ENCODE data around the gene FOXS1.

FOXS1 gene

DNA sequence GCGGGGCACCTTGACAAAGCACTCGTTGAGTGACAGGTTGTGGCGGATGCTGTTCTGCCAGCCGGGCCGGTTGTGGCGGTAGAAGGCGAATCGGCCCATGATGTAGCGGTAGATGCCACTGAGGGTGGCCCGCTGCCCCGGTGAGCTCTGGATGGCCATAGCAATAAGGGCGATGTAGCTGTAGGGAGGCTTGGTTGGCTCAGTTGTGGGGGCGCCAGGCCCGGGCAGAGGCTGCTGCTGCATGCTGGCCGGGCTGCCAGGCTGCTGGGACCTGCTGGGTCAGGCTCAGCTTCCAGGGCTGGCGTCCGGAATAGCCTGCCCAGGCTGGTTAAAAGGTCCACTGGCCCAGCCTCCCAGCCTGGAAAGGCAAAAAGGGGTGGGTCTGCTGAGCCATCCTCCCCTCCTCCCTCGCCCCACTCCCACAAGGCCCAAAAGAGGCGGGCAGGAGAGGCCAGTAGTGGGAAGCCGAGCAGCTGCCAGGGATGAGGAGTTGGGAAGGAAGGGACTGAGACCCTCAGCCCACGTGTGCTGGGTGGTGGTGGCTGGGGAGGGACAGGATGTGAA, at the start of gene FOXS1:
Gene FOXS1, minus strand, starts transcription at position 305 of the 564 bp plus-strand sequence. Its CDS starts 62 bp downstream, at position 243.
- no peak for DNase-seq (ENCODE audit: low read depth)

DNA sequence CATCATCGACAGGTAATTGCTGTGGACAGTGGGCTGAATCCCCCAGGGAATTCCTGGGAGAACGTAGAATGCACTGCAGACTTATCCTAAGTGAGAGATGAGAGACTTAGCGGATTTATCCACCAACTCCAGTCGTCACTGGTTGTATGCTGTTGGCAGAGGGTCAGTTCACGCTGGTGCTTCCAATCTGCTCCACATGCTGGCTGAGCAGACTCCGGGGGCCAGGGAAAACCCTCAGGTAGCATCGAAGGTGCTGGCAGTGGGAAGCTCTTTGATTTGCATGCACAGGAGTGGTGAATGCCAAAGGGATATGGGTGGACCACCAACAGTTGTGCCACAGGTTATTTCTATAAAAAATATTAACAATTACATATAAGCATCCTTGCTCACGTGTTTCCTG, 45.2 kb upstream of the FOXS1 start:
- no peak for DNase-seq (ENCODE audit: low read depth)

DNA sequence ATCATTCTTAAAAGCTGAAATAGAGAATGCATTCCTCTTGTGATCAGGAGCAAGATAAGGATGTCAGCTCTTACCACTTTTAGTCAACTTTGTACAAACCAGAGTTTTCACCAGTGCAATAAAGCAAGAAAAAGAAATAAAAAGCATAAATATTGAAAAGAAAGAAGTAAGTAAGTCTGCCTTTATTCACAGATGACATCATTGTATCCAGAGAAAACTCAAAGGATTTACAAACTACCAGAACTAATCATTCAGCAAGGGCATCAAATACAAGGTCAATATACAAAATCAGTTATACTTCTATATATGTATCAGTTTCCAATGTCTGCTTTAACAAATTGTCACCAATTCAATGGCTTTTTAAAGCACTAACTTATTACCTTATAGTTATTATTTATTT, 38.4 kb upstream of the FOXS1 start:
- no peak for DNase-seq (ENCODE audit: low read depth)

DNA sequence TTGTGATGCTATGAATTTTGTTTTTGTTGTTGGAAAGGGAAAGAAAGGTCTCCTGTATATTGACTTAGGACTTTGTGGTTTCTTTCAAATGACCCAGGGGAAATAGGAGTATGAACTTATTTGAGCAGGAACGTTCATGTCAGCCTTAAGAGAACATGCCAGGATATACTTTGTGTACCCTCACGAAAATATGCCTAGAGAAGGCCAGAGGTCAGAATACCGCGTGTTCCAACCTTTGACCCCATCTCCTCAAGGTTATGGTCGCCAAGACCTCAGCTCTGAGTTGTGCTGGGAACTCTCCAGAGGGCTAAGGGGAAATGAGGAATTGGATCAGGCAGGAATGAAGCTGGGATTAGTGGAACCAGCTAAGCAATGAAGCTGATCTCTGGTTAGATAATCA, 36.5 kb upstream of the FOXS1 start:
- no peak for DNase-seq (ENCODE audit: low read depth)

DNA sequence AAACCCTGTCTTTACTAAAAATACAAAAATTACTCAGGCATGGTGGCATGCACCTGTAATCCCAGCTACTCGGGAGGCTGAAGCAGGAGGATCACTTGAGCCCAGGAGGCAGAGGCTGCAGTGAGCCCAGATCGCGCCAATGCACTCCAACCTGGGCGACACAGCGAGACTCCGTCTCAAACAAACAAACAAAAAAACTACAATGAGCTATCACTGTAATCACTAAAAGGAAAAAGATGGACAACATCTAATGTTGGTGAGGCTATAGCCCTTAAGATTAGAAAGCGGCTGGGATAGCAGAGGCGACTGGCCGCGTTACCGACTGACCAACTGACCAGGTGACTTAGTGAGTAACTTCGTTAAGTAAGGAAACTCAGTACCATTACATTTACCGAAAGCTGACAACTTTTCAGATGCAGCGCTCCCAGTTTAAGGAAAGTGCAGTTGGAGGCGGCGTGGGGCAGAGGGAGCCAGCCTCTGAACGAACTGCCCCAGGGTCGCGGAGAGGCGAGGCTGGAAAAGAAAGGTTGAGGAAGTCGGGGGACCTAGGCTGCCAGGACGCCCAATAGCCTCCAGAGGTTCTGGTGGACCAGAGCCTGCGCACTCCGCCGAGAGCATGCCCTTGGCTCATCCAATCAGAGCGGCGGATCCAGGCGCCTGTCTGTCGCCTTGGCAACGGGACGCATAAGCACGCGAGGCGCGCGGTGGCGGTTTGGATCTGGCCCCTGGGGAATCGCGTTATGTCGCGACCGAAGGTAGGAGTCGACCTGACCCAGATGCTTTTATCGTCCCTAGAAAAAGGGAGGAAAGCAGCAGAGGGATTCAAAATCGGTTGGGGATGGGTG, 34.0 kb upstream of the FOXS1 start:
- peak; percentile 62 for DNase-seq (ENCODE audit: low read depth)

DNA sequence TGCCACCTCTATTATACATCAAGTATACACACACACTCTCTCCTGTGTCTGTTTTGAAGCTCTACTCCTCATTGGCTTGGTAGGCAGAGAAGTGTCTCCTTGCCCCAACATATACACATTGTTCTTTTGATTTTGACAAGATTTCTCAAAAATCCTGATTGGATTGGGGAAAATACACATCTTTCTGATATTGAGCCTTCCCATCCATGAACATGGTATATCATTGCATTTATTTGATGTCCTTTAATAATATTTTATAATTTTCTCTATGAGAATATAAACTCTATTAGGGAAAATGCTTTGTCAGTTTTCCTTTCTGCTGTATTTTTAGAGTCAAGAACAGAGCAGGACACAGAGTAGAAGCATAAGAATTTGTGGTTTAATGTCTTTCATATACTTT, 32.3 kb upstream of the FOXS1 start:
- no peak for DNase-seq (ENCODE audit: low read depth)

DNA sequence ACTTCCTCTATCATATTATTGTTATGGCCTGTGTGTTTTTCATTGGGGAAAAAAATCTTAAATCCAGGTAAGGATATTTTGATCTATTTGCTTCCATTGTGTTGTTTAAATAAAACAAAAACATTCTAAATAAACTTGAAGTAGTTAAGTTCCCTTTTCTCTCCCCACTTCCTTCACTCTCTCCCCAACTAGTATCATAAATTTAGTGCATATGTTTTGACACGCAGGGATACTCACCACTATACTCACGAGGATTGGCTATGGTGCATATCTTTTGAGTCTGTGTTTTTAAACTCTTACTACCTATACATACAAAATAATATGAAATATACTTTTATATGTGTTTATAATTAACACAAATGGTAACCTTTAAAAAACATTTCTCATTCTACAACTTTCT, 30.3 kb upstream of the FOXS1 start:
- no peak for DNase-seq (ENCODE audit: low read depth)

DNA sequence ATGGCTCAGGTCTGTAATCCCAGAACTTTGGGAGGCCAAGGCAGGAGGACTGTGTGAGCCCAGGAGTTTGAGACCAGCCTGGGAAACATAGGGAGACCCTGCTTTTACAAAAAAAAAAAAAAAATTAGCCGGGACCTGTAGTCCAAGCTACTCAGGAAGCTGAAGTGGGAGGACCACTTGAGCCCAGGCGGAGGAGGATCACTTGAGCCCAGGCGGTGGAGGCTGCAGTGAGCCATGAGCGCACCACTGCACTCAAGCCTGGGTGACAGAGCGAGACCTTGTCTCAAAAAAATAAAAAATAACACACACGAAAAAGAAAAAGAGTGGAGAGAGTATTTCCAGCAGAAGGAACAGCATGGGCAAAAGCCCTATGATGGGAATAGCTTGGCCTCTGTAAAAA, 27.0 kb upstream of the FOXS1 start:
- no peak for DNase-seq (ENCODE audit: low read depth)

DNA sequence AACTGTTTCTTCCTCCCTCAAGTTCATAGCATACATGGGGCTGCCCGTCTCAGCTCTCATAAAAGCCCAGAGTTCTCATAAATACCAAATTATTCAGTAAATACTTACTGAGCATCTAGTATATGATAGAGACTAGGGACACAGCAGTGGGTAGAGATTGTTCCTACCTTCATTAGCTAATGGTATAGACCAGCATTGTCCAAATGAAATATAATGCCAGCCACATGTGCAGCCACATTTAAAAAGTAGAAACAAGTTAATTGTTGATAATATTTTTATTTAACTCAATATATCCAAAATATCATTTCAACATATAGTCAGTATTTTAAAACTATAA, 26.2 kb upstream of the FOXS1 start:
- DNase-seq (ENCODE audit: low read depth): no peak

DNA sequence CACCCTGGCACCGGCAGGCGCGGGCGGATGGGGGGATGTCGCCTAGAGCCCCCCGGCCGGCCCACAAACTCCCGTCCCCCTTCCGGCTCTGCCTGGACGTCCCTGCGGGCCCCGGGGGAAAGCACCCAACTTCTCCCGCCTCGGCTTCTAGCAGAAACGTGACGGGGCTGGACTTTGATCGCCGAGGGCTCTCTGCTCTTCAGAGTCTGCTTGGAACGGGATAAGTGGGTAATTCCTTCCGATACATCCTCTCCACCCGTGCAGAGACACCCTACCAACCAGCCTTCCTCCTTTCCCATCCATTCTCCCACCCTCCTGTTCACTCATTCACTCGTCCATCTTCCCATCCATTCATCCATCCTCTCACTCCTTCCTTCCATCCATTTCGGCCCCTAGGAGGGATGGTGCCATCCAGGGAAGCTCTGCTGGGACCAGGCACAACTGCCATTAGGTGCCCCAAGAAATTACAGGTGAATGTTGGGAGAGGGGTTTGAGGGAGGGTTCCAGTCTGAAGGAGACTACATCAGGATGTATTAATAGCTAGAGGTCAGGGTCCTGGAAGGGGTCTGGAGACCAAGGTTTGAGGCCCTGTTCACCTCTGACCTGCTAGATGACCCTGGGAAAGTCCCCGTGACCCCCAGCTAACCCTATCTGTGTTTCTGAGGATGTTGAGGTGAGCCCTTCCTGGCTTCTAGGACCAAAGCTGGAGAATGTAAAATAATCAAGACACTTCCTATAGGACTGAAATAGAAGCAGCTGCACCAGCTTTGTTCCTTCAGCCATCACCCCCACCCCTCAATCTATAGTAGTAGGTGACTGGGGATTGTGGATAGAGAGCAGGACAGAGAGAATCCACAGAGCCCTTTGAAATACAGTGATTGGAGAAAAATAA, 25.6 kb upstream of the FOXS1 start:
- DNase-seq (ENCODE audit: low read depth): no peak

DNA sequence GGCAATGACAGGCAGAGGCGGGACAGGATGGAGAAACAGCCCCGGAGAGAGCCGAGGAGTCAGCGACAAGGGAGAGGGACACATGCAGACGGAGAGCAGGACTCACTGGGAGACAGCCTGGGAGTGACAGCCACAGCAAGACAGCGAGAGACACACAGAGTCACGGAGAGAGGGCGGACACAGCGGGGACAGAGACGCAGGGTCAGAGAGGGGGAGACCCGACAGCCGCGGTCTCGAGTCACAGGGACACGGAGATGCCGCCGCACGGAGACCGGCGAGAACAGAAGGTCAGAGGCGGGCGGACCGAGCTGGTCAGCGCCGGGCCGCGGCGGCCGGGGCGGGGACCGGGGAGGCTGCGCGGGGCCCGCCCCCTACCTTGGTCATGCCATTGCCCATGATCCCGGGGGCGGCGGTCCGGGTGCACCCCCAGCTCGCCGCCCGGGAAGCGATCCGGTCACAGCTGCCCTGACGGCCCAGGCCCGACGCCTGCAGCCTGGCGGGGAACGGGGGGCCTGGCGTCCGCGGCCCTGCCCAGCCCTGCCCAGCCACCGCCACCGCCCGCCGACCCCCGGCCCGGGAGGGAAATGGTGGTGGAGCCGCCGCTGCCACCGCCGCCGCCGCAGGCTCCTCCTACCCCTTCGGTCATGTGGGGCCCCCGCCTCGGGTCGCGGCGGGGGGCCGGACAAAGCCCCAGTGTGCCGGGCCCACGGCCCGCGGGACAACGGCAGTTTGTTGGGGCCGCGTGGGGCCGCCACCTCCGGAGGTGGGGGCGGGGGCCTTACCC, 24.7 kb upstream of the FOXS1 start, which contains the start of the genes DUSP15 and TTLL9:
Gene DUSP15, minus strand, starts transcription at position 586 of the 784 bp plus-strand sequence. Its CDS starts 190 bp downstream, at position 396.
Gene TTLL9, plus strand, starts transcription at position 693 of the 784 bp plus-strand sequence. CDS start 493 bp downstream, outside the sequence.
- no peak for DNase-seq (ENCODE audit: low read depth)

DNA sequence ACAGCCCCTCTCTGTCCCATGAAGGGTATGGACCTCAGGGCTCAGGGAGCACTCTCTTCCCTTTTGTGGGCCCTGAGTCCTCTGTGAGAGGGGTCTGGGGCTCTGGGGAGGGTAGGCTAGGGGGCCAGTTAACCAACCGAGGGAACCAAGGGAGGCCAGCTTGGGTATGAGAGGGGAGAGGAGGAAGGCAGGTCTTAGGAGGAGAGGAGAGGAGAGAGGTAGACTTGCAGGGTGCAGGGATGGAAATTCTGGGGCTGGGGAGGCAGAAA, 24.2 kb upstream of the FOXS1 start:
- DNase-seq (ENCODE audit: low read depth): no peak

DNA sequence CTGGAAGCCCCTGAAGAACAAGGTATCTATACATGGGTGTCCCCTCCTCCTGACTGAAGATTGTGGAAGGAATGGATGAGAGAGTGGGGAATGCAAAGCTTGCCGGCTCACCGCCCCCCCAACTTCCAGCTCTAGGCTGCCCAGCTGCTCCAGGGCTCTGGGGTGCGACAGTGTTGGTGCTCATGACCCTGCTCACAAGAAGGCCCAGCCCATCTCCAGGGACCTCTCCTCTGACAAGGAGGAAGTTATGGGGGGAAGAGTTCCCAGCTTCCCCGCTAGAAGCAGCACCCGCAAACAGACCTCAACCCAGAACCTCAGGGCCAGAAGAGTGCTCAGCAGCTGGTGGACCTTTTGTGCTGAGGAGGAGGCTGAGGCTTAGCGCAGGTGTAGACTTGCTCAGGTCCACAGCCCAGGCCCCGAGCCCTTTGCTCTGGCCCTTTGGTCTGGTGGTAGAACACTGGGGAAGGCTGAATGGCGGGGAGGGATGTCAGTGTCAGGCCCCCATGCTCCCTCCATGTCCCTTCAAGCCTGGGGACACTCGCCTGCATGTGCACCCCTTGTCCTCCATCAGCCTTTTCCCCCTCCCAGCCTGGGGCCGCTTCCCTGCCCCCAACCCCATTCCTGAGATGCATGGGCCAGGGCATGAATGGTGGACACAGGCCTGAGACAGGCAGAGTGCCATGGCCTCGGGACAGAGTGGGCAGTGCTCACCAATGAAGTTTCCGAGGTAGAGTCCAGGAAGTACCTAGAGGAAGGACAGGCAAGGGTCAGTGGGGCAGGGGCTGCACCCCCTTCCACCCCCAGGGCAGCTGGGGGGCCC, 23.7 kb upstream of the FOXS1 start:
- no peak for DNase-seq (ENCODE audit: low read depth)

DNA sequence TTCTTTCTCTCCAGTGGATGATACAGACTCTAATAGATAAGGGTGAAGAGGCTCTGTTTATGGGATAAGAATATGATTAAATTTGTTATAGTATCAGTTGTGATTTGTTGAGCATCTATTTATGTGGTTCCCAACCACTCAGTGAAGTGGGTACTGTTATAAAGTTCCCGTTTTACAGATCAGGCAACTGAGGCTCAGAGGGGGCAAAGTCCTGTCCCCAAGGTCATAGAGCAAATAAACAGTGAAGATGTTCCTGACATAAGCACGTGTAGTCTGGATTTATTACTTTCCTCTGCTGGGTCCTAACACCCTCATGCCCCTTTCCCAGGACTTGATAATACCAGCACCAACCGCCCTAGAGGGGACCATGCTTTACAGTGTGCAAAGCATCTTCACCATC, 20.8 kb upstream of the FOXS1 start:
- DNase-seq (ENCODE audit: low read depth): no peak

DNA sequence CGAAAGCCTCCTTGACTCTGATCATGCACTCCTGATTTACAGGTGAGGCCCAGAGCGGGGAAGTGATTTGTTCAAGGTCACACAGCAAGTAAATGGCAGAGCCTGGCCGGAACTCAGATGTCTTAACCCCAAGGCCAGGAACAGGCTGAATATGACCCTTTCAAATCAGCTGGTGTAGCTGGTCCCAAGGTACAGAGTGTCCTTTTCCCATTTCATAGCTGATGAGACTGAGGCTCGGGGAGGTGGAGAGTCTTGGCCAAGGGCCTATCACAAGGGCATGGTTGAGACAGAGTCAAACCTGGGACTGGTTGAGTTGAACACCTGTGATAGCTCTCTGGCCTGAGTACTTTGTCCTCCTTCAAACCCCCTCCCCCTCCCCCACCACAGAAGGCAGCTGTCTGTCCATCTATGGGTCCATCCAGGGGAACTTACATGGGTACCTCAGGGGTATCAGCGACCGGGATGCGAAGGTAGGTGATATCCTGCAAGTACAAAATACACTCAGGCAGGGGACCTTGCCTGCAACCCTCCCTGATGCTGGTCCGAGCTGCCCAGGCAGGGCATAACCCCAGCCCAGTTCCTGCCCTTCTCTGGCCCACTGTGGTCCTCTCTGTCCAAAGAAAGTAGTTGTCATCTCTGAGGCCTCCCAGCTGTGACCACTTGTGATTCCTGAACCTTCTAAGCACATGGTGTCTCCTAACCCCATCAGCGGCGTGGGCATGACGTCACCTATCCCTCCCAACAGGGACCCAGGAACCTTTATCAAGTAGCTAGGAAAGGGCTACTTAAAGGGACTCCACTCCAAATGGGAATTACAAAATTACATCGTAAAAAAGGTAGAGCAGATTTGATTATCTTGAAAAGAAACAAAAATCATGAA, 19.4 kb upstream of the FOXS1 start:
- no peak for DNase-seq (ENCODE audit: low read depth)

DNA sequence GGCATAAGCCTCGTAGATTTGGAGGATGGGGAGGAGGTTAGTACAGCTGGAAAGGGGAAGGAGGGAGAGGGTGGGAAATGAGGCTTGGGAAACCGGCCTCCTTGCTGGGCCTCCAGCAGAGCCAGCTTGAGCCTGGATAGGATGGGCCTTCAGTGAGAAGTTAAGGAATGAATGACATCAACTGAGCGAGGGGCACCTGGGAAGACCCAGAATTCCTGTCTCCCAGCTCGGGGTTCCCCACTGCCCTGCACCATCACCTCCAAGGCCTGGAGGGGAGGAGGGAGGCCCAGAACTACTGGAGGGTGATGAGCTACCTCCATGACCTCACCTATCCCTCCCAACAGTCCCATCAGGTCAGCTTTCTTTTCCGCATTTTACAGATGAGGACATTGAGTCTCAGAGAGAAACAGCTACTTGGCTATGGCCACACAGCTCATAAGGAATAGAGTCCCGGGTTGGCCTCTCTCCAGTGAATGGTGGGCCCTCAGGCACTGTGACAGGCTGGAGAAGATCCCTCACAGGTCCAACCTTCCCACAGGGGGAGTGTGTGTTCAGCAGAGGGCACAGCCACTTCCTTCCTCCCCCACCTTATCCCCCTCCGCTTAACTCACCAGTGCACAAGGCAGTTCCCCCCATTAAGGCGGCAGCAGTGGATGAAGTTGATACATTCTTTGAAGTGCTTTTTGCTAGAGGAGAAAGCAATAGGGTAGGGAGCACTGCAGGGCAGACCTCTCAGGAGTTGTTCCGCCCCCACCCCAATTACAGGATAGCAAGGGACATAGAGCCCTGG, 18.1 kb upstream of the FOXS1 start:
- no peak for DNase-seq (ENCODE audit: low read depth)

DNA sequence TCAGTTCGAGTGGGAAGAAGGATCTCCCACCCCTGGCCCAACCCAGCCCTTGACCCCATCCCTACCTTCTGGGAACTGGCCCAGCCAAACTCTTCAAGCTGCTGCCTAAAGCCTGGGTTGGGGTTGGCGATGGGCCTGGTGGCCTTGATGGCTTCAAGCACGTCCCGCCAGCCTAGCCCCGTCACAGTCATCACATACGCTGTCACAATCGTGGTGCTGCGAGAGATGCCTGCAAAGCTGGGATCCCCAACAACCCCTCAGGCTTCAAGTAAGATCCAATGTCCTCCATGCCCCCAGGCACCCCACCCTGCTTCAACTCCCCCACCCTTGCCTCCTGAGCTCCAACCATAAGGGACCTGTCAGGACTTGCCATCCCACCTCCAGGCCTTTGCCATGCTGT, 17.1 kb upstream of the FOXS1 start:
- no peak for DNase-seq (ENCODE audit: low read depth)

DNA sequence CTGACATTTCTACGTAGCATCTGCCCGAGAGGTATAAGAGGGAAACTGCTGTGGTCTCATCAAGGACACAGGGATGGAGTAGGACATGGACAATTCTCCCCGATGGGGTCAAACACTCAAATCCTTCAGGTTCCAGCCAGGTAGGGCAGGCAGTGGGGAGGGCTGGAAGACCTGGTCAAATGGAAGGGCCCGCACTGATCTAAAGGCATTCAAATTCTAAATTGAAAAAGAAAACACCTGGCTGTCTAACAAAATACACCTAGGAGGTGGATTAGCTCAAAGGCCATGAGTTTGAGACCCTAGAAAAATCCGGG, 16.7 kb upstream of the FOXS1 start:
- no peak for DNase-seq (ENCODE audit: low read depth)

DNA sequence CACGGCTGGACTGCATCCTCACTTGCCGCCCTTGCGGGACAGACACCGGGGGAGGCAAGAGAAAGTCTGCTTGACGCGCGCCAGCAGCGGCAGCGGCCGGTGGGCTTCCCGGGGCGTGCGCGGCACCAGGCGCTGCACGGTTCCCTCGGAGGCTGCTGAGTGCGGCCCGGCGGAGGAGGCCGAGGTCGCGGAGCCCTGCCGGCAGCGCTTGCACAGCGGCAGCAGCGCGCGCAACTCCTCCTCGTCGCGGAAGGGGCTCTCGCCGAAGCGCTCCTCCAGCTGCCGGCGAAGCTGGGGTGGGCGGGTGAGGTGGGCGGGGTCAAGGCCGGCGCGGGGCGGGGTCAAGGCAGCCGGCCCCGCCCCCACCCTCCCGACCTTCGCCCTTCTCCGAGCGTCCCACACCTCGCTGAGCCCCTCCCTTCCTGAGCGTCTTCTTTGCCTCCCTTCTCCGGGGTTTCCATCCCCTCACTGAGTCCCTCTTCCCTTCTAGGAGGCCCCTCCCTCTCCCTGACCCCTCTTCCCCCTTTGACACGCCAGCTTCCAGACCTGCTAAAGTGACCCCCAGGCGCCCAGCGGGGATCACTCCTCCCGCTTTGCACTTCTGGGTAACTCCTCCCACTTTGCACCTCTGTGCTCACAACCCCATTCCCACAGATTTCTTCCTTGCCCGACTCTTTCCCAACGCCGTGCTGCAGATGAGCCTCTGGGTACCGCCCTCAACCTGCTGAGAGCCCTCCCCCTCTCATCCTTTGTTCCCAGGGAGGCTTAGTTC, 16.2 kb upstream of the FOXS1 start:
- DNase-seq (ENCODE audit: low read depth): peak; percentile 32
